IPS-18a (cell line): ENCODE measurements around the gene DICER1.

Experiments used
- H3K27ac ChIP-seq: one replicate; pipeline ENCODE4 v1.5.1; 2013; ENCODE audit warnings: low read length
- H3K27me3 ChIP-seq: one replicate; pipeline ENCODE4 v1.6.1; 2013; ENCODE audit warnings: mild to moderate bottlenecking, low read length; ENCODE audit not compliant: control insufficient read depth, insufficient read depth
- H3K36me3 ChIP-seq: one replicate; pipeline ENCODE4 v1.6.1; 2013; ENCODE audit warnings: low read depth, low read length; ENCODE audit not compliant: control insufficient read depth
- H3K4me1 ChIP-seq: one replicate; pipeline ENCODE4 v1.6.1; 2013; ENCODE audit warnings: low read depth, low read length; ENCODE audit not compliant: control insufficient read depth
- H3K4me3 ChIP-seq: one replicate; pipeline ENCODE4 v1.5.1; 2013; ENCODE audit warnings: low read length
- H3K9ac ChIP-seq: one replicate; pipeline ENCODE4 v1.6.1; 2013; ENCODE audit warnings: mild to moderate bottlenecking, low read length, moderate library complexity
- H3K9me3 ChIP-seq: one replicate; pipeline ENCODE4 v1.6.1; 2013; ENCODE audit warnings: low read depth, low read length; ENCODE audit not compliant: control insufficient read depth

DICER1 gene

DNA sequence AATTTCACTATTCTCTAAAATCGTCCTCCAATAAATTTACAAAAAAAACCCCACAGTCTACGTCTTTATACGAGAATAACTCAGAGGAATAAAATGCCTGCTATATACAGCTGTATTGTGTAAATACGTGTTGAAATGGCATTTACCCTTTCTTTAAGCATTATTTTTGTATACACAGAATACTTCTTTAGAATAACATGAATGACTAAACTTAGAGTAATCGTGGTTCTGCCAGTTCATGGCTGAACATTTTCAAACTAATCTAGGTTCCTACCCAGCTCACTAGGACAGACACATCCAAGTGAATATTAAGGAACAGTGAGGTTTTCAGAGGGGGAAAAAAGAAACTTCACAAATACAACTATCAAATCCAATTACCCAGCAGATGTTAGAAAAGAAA, 24.6 kb downstream of the DICER1 start:
- Histone ChIP-seq H3K27ac (no peak overlapping the region), H3K4me3 (no peak overlapping the region), H3K36me3 (peaks cover 23% of the 10 kb centered on the region), H3K27me3 (no peaks in the 10 kb centered on the region), H3K9ac (no peak overlapping the region), H3K4me1 (peaks cover 9% of the 10 kb centered on the region), H3K9me3 (no peaks in the 10 kb centered on the region)

DNA sequence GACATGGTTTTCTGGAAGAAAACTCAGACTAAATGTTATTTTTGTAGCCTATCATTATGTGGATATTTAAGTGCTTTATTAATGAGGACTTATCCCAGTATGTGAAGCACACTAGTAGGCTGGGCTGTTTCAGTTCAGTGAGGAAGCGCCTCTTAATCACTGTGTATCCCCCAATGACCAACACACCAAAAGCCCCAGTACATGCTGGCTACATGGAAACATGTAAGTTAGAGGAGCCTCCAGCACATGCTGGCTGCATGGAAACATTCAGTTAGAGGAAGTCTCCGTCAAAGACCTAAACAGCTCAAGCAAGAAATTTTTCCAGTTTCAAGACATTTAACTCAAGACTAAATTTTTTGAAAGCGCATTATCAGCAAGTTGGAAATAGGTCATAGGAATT, 26.8 kb downstream of the DICER1 start:
- H3K27me3 ChIP-seq: no peaks in the 10 kb centered on the region
- no peaks in the 10 kb centered on the region for H3K9me3 ChIP-seq
- H3K4me1 ChIP-seq: peaks cover 5% of the 10 kb centered on the region
- no peak overlapping the region for H3K27ac ChIP-seq
- peaks cover 23% of the 10 kb centered on the region for H3K36me3 ChIP-seq
- H3K4me3 ChIP-seq: no peak overlapping the region
- H3K9ac ChIP-seq: no peak overlapping the region

DNA sequence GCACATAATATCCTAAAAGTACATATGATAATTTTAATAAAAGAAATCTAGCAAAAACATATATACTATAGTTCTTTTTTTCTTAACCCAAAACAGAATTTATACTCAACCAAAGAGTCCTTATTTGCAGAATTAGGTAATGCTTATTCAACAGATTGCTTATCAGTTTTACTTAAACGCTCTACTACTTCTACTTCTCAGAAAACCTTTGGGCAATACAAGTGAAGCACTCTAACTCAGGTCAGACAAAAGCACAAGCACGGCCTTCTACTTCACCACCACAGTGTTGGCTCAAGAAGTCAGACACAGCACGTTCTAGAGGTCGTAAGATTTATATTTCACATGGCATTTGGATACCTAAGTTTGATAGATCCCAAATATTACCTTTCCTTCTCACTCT, 29.2 kb downstream of the DICER1 start:
- Histone ChIP-seq H3K27me3 (no peaks in the 10 kb centered on the region), H3K4me1 (peaks cover 12% of the 10 kb centered on the region), H3K9ac (no peak overlapping the region), H3K27ac (no peak overlapping the region), H3K36me3 (peaks cover 33% of the 10 kb centered on the region), H3K9me3 (no peaks in the 10 kb centered on the region), H3K4me3 (no peak overlapping the region)

DNA sequence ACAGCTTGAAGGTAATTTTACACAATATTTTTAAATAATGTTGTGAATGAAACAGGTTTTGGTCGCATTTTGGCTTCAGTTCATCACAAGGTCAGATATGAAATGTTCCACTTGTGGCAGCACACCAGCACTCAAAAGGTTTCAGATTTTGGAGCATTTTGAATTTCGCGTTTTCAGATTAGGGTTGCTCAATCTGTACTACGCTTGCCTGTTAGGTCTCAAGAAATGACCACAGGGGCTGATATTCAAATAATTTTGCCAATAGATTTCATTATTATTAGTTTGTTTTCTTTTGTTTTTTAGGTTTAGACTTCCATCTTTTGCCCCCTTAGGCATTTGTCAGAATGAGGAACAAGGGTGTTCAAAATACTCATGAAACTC, 29.8 kb downstream of the DICER1 start:
- H3K9ac ChIP-seq: no peak overlapping the region
- no peaks in the 10 kb centered on the region for H3K27me3 ChIP-seq
- H3K4me3 ChIP-seq: no peak overlapping the region
- no peak overlapping the region for H3K27ac ChIP-seq
- H3K9me3 ChIP-seq: no peaks in the 10 kb centered on the region
- H3K36me3 ChIP-seq: peaks cover 31% of the 10 kb centered on the region
- H3K4me1 ChIP-seq: peaks cover 12% of the 10 kb centered on the region

DNA sequence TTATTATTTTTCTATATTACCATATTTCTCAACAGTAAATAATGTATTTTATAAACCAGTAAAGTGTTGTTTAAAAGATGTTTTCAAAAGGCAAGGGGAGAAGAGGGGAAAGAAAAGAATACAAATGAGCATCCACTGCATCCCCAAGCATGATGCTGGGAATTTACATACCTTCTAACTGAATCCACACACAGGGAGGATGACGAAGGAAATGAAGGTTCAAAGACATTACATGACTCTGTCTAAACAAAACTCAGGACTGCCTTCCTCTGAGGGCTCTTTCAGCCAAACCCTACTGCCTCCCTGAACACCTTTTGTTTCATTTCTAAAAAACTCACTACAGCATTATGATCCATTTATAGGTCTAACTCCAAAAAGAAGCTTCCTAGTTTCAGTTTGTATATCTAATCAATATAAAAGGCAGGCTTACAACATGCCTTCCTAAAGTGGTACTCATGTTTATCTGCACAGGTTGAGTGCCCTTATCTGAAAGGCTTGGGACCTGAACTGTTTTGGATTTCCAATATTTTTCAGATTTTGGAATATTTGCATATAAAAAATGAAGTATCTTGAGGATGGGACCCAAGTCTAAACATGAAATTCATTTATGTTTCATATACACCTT, 30.3 kb downstream of the DICER1 start:
- Histone ChIP-seq H3K36me3 (peaks cover 31% of the 10 kb centered on the region), H3K4me3 (no peak overlapping the region), H3K27me3 (no peaks in the 10 kb centered on the region), H3K27ac (no peak overlapping the region), H3K9me3 (no peaks in the 10 kb centered on the region), H3K9ac (no peak overlapping the region), H3K4me1 (peaks cover 12% of the 10 kb centered on the region)

DNA sequence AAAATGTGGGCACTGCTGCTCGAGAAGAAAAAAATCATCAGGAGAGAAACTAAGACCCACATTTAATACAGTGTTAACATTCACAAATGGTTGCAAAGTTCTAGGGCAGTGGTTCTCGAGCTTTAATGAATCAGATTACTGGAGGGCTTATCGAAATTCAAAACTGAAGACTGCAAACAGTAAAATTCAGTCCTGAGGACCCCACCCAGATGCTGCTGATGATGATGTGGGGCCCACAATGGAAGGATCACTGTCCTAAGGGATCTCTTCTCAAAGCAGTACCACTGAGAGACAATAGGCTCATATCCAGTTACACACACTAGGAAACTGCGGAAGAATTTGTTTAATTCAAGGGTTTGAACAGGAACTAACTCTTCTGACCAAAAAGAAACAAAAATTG, 31.4 kb downstream of the DICER1 start:
- Histone ChIP-seq H3K9ac (no peak overlapping the region), H3K4me1 (peaks cover 12% of the 10 kb centered on the region), H3K4me3 (no peak overlapping the region), H3K27me3 (no peaks in the 10 kb centered on the region), H3K27ac (no peak overlapping the region), H3K9me3 (no peaks in the 10 kb centered on the region), H3K36me3 (peaks cover 24% of the 10 kb centered on the region)

DNA sequence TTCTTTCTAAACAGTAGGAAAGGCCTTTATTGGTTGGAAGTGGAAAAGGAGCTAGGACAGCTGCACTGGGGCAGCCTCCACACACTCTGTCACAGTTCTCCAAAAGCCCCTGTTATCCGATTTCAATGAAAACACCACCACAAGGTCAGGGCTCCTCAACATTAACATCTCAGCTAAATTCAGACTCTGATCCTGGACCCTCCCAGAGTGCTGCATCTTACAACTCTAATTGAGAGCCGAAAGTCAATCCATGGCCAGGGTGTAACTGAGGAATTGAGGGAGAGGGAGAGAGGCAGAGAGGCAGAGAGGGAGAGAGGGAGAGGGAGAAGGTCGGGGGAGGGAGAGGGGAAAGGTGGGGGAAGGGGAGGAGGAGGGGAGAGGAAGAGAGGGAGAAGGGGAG, 32.1 kb downstream of the DICER1 start:
- Histone ChIP-seq H3K4me1 (peaks cover 12% of the 10 kb centered on the region), H3K27me3 (no peaks in the 10 kb centered on the region), H3K4me3 (no peak overlapping the region), H3K9ac (no peak overlapping the region), H3K27ac (no peak overlapping the region), H3K36me3 (peaks cover 21% of the 10 kb centered on the region), H3K9me3 (no peaks in the 10 kb centered on the region)

DNA sequence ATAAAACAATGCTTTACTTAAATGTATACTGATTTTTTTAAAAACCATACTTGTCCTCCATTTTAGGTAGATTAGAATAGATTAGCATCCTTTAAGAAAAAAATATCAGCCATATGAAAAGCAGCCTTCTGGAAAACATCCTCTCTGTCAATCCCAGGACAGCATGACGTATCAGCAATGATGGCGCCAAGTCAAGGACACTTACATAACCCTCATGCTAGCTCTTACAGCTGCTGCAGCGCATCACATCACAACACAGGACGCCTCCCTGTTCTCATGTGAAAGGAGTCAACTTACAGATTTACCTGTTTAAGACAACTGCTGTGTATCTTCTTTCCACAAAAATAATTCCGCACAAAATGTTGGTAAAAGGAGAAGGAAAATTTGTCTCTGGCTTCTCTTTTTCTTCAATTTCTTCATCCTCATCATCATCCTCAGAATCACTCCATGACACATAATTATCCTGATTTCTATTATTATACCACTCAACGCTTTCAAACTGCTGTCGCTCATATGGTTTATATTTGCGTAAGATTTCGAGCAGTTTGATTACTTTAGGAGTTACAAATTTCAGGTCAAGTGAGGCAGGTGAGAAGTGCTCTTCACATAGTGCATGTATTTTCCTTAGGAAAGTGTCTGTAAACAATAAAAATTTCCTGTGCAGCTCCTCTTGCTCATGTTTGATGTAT, 33.3 kb downstream of the DICER1 start:
- Histone ChIP-seq H3K9ac (no peak overlapping the region), H3K27me3 (no peaks in the 10 kb centered on the region), H3K9me3 (no peaks in the 10 kb centered on the region), H3K4me1 (peaks cover 15% of the 10 kb centered on the region), H3K4me3 (no peak overlapping the region), H3K27ac (no peak overlapping the region), H3K36me3 (peaks cover 17% of the 10 kb centered on the region)

DNA sequence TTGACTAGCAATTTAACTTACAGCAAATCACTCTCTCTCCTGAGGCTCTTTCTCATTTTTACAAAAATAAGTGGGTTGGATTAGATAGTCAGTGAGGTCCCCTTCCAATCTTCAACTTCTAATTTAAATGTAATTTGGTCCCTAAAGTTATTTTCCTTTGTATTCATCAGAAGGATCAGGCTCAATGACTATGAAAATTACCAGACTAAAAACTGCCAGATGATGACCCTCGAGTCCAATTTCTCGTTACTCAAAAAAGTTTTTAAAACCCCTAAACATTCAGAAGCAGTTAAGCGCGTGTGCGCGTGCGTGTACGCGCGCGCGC, 34.7 kb downstream of the DICER1 start:
- Histone ChIP-seq H3K4me1 (peaks cover 19% of the 10 kb centered on the region), H3K4me3 (no peak overlapping the region), H3K27me3 (no peaks in the 10 kb centered on the region), H3K36me3 (peaks cover 11% of the 10 kb centered on the region), H3K9ac (no peak overlapping the region), H3K27ac (no peak overlapping the region), H3K9me3 (no peaks in the 10 kb centered on the region)

DNA sequence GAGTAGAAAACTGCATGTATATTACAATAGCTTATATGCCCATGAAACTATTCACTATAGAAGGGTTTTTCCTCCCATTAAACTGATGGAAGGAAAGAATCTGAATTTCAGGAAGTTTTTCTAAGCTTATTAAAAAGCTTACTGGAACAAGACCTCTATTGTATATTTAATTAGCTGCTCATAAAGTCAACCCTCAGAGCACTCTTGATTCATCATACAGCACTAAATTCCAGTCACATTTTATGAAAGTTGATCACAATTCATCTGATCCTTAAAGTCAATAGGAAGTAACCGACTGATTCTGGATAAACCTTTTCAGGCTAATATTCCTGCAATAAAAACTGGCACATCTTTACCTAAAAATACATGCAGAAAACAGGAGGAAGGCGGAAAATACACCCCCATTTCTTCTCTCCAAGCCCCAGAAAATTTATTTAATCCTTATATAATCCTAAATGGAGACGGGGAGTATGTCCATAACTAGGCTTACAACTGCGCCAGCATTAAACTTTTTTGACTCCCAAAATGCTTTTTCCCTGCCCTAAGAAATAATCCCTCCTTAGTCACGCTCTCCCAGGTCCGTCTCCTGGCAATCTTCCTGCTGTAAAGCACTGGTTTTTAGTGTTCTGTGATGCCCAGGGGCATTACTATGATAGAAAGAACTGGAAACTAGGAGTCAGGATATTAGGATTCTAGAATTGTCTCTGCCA, 35.3 kb downstream of the DICER1 start:
- no peaks in the 10 kb centered on the region for H3K27me3 ChIP-seq
- H3K9ac ChIP-seq: no peak overlapping the region
- no peak overlapping the region for H3K27ac ChIP-seq
- H3K36me3 ChIP-seq: peaks cover 11% of the 10 kb centered on the region
- H3K9me3 ChIP-seq: no peaks in the 10 kb centered on the region
- peaks cover 19% of the 10 kb centered on the region for H3K4me1 ChIP-seq
- H3K4me3 ChIP-seq: no peak overlapping the region

DNA sequence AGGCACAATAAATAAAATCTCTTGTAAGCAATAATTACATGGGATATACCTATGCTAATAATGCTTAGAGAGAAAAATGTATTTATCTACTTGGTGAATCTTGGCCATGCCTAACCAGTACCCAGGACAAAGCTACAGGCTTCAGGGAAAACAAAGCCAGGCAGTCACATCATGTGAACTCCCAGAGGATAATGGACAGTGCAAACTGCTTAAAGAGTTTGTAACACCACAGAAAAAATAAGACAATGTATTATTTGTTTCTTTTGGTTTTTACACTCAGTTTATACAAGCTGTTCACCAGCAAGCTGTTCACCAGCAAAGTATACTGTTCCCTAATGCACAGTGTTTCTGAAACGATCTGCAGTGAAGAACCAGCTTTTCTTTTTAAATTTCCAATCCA, 38.0 kb downstream of the DICER1 start:
- Histone ChIP-seq H3K27me3 (no peaks in the 10 kb centered on the region), H3K9ac (no peak overlapping the region), H3K36me3 (peaks cover 23% of the 10 kb centered on the region), H3K4me3 (no peak overlapping the region), H3K27ac (no peak overlapping the region), H3K4me1 (peaks cover 8% of the 10 kb centered on the region), H3K9me3 (no peaks in the 10 kb centered on the region)
